DND-41 (cell line): ENCODE data around the gene CAPN14.

Source experiments
- ATAC-seq: fragments of 200-7000 bp; cut with Tn5 transposase; 3 replicates; pipeline ENCODE4 v1.9.1; 2021; ENCODE audit warnings: low read depth; ENCODE audit not compliant: insufficient read depth
- DNase-seq: peaks from one replicate; pipeline ENCODE4 v3.0.0-alpha.2; 2020
- H2AFZ ChIP-seq: 2 replicates; pipeline ENCODE4 v1.6.0; 2012; ENCODE audit warnings: low read depth, low read length
- H3K27ac ChIP-seq: 2 replicates; pipeline ENCODE4 v1.5.1; 2012; ENCODE audit warnings: low read length, inconsistent platforms
- H3K27me3 ChIP-seq: fragments of 200-600 bp; sonication (generic); 2 replicates; pipeline ENCODE4 v1.6.0; 2012; ENCODE audit warnings: low read length, mild to moderate bottlenecking, inconsistent platforms; ENCODE audit not compliant: insufficient read depth, poor library complexity
- H3K36me3 ChIP-seq: 2 replicates; pipeline ENCODE4 v1.5.1; 2012; ENCODE audit warnings: low read length, inconsistent platforms; ENCODE audit not compliant: insufficient read depth
- H3K4me1 ChIP-seq: 2 replicates; pipeline ENCODE4 v1.5.1; 2012; ENCODE audit warnings: mild to moderate bottlenecking, low read length; ENCODE audit not compliant: insufficient read depth
- H3K4me2 ChIP-seq: 2 replicates; pipeline ENCODE4 v1.6.0; 2012; ENCODE audit warnings: mild to moderate bottlenecking, moderate library complexity, low read length, inconsistent platforms; ENCODE audit not compliant: insufficient read depth
- H3K4me3 ChIP-seq, 2 experiments: fragments of 200-600 bp in 1 of 2; shearing (Covaris generic) in 1 of 2; 2 replicates each; pipeline ENCODE4 v1.5.1; 2012 to 2016; ENCODE audit warnings: inconsistent platforms in 2 of 2, low read length in 2 of 2, mild to moderate bottlenecking in 2 of 2, low read depth in 1 of 2, moderate library complexity in 1 of 2
- H3K79me2 ChIP-seq: 2 replicates; pipeline ENCODE4 v1.6.0; 2012; ENCODE audit warnings: low read length, inconsistent platforms; ENCODE audit not compliant: insufficient read depth
- H3K9ac ChIP-seq: 2 replicates; pipeline ENCODE4 v1.6.0; 2012; ENCODE audit warnings: low read depth, mild to moderate bottlenecking, inconsistent platforms, low read length, moderate library complexity
- H3K9me3 ChIP-seq: 2 replicates; pipeline ENCODE4 v1.5.1; 2012; ENCODE audit warnings: low read length, moderate library complexity, mild to moderate bottlenecking, inconsistent platforms; ENCODE audit not compliant: insufficient read depth, severe bottlenecking
- H4K20me1 ChIP-seq: 2 replicates; pipeline ENCODE4 v1.6.0; 2012; ENCODE audit warnings: low read length; ENCODE audit not compliant: insufficient read depth
- EZH2 ChIP-seq: IDR thresholded peaks from 3 replicates; pipeline ENCODE4 v1.6.1; 2012; ENCODE audit warnings: borderline replicate concordance, low read depth, mild to moderate bottlenecking, moderate library complexity, low read length, inconsistent platforms; ENCODE audit not compliant: severe bottlenecking
- TF ChIP-seq, protein P1 (sequence below): IDR thresholded peaks from 2 replicates; pipeline ENCODE4 v1.5.1; 2012; ENCODE audit warnings: borderline replicate concordance, low read length, moderate library complexity, mild to moderate bottlenecking; ENCODE audit not compliant: poor library complexity, severe bottlenecking; ENCODE audit errors: extremely low read depth

CAPN14 gene

DNA sequence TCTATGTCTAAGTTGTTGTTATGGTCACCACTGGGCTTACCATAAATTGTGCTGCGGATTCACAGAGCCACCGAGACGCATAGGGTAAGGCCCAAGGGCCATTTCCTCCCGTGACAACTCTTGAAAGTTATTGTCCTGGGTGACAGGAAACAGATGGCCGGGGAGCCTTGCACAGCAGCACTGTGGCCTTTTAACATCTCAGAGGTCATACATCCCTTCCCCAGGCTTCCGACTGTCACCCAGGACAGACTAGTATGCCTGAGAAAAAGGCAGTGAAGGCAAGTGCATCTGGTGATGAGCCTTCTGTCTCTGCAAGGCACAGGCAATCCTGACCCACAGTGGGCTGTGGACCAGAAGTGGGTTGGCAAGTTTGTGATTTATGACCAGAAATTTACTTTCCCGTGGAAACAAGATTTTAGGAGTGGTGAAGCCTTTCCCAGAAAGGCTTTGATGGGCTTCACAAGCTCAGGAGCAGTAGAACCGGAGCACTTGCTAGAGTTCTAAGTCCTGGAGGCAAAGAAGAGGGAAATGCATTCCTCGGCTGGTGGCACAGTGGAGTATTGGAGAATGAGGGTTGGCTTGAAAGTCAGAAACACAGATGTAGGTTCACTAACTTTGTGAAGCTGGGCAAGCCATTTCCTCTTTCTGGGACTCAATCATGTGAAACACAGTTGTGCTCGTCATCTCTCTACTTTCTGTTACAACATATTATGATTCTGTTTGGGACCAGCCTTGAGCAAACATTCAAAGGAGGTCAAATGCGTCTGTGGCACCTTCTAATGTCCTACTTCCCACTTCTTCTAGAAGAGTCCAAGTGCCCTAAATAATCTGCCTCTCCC, 2.0 kb upstream of the CAPN14 start:
- no peak overlapping the region for H2AFZ ChIP-seq
- no peak for DNase-seq
- no peaks in the 10 kb centered on the region for H4K20me1 ChIP-seq
- TF ChIP-seq, protein P1, sequence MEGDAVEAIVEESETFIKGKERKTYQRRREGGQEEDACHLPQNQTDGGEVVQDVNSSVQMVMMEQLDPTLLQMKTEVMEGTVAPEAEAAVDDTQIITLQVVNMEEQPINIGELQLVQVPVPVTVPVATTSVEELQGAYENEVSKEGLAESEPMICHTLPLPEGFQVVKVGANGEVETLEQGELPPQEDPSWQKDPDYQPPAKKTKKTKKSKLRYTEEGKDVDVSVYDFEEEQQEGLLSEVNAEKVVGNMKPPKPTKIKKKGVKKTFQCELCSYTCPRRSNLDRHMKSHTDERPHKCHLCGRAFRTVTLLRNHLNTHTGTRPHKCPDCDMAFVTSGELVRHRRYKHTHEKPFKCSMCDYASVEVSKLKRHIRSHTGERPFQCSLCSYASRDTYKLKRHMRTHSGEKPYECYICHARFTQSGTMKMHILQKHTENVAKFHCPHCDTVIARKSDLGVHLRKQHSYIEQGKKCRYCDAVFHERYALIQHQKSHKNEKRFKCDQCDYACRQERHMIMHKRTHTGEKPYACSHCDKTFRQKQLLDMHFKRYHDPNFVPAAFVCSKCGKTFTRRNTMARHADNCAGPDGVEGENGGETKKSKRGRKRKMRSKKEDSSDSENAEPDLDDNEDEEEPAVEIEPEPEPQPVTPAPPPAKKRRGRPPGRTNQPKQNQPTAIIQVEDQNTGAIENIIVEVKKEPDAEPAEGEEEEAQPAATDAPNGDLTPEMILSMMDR = no peak
- no peak for TF ChIP-seq EZH2
- peaks cover 12% of the 10 kb centered on the region for H3K4me1 ChIP-seq
- no peak overlapping the region for H3K9ac ChIP-seq
- no peak for ATAC-seq
- no peaks in the 10 kb centered on the region for H3K9me3 ChIP-seq
- H3K36me3 ChIP-seq = no peaks in the 10 kb centered on the region
- H3K79me2 ChIP-seq = no peaks in the 10 kb centered on the region
- no peak overlapping the region for H3K4me3 ChIP-seq
- no peaks in the 10 kb centered on the region for H3K27me3 ChIP-seq
- no peak overlapping the region for H3K4me2 ChIP-seq
- no peak overlapping the region for H3K27ac ChIP-seq

DNA sequence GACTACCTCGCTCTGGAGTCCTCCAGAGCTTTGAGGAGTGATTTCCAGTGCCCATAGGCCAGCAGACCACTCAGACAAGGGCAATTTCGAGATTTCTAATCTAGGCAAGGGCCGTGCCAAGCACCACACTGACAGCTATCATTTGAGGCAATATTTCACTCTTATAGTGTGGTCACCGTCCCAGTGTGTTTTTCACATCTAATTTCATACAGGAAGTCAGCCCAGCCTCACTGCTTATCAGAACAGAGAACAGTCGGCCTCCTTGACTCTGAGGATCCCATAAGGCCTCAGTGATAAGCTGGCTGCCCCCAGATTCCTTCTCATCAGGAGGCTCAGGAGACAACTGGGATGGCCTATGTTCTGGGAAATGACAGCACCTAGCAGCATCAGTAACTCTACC, 581 bp downstream of the CAPN14 start:
- TF ChIP-seq EZH2 = no peak
- TF ChIP-seq, protein P1 = no peak
- Histone ChIP-seq H3K79me2 (no peaks in the 10 kb centered on the region), H2AFZ (no peak overlapping the region), H3K27me3 (no peaks in the 10 kb centered on the region), H3K4me2 (no peak overlapping the region), H3K9me3 (no peaks in the 10 kb centered on the region), H3K4me3 (no peak overlapping the region), H3K4me1 (peaks cover 20% of the 10 kb centered on the region), H3K9ac (no peak overlapping the region), H3K36me3 (no peaks in the 10 kb centered on the region), H3K27ac (no peak overlapping the region), H4K20me1 (no peaks in the 10 kb centered on the region)
- ATAC-seq = no peak
- DNase-seq = no peak

DNA sequence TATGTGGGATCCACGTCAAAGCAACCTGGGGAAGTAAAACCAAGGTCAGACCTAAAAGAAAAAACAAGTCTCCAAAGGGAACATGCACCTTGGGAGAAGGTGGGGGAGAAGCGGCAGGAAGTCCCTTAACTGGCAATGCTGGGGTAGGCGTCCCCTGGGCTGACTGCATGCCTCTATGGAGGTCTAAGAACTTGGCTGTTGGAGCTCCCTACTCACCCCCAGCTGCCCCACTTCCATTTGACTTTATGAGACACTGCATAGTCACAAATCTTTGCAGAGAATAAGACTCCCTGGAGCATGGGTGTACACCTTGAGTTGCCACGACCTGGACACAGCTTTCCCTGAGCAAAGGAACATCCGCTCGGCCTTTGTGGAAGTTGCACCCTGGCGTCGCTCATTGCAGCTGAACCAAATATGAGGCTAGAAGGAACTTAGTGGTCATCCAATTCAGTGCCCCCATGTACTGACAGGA, 2.8 kb downstream of the CAPN14 start:
- DNase-seq = no peak
- Histone ChIP-seq H3K79me2 (no peaks in the 10 kb centered on the region), H4K20me1 (no peaks in the 10 kb centered on the region), H3K36me3 (no peaks in the 10 kb centered on the region), H3K4me1 (peaks cover 20% of the 10 kb centered on the region), H3K27ac (0 out of 2 replicates have a peak overlapping the region, but pooled peaks have one; percentile 2), H3K4me2 (no peak overlapping the region), H3K27me3 (no peaks in the 10 kb centered on the region), H3K4me3 (no peak overlapping the region), H3K9me3 (no peaks in the 10 kb centered on the region), H2AFZ (0 out of 2 replicates have a peak overlapping the region, but pooled peaks have one; percentile 10), H3K9ac (no peak overlapping the region)
- peak; percentile 48; the same call in 1 of the 3 replicates for ATAC-seq
- TF ChIP-seq, protein P1 = no peak
- TF ChIP-seq EZH2 = no peak
